ENCODE results near the gene FURIN.

Gene FURIN

DNA sequence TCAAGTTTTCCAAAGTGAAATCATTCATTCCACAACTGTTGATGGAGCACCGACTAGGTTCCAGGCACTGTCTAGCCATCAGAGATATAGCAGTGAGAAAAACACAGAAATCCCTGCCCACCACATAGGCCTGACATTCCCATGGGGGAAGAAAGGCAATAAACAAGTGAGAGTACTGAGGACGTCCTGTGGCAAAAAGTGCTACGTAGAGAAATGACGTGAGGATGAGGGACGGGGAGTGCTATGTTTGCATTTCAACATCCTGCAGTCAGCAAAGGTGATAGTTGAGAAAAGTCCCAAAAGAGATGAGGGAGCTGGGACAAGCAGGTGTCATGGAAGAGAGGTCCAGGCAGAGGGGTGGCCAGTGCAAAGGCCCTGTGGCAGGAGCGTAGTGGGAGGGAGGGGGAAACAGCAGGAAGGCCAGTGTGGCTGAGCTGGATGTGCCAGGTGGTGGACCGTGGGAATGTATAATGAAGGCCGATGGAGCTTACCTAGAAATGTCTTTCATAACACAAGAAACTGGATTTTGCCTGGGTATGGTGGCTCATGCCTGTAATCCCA is 10.4 kb upstream of the FURIN start:
- TF ChIP-seq, protein P1, sequence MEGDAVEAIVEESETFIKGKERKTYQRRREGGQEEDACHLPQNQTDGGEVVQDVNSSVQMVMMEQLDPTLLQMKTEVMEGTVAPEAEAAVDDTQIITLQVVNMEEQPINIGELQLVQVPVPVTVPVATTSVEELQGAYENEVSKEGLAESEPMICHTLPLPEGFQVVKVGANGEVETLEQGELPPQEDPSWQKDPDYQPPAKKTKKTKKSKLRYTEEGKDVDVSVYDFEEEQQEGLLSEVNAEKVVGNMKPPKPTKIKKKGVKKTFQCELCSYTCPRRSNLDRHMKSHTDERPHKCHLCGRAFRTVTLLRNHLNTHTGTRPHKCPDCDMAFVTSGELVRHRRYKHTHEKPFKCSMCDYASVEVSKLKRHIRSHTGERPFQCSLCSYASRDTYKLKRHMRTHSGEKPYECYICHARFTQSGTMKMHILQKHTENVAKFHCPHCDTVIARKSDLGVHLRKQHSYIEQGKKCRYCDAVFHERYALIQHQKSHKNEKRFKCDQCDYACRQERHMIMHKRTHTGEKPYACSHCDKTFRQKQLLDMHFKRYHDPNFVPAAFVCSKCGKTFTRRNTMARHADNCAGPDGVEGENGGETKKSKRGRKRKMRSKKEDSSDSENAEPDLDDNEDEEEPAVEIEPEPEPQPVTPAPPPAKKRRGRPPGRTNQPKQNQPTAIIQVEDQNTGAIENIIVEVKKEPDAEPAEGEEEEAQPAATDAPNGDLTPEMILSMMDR (IDR thresholded peaks at IDR 0.05; ENCODE audit: control insufficient read depth, insufficient read depth, low read depth, low read length, missing control alignments): no peak
- no peak for DNase-seq (ENCODE audit: low read depth)
- no peak overlapping the region for H3K4me3 ChIP-seq (ENCODE audit: control insufficient read depth, low read depth, low read length)

DNA sequence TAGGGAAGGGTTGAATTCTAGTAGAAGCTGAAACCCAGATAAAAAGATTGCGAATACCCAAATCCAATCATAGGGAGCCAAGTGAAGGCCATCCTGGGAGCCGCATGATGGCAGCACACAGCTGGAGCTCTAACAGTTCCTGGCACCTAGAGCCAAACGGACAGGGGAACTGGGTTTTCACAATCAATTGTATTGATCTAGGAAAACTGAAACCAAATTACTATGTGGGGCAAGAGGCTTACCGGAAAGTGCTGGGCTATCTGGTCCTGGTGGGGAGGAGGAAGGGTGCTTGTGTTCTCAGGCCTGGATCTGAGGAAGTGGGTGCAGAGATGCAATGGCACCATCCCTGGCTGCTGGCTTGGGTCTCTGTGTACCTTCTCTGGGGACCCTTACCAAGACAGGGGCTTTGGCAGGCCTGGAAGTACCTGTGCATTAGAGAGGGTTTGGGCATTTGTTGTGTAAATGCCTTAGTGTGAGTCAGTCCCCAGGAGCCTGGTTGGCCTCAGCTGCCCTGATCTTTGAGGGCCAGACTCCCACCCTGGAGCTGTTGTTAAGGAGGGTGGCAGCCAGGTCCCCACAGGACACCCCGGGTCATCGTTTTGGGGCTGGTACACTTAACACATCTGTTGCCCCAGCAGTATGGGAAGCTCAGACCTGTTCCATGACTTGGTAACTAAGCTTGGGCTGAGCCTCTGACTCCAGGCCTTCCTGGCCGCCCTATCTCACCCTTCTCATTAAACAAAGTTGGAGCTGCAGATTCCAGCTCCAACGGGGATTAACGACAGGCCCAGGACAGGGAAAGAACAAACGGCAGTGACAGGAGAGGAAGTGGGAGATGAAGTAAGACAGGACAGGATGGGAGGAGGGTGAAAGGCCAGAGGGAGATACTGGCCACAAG is 8.9 kb upstream of the FURIN start:
- TF ChIP-seq, protein P1 (IDR thresholded peaks at IDR 0.05; ENCODE audit: control insufficient read depth, insufficient read depth, low read depth, low read length, missing control alignments): no peak
- no peak overlapping the region for H3K4me3 ChIP-seq (ENCODE audit: control insufficient read depth, low read depth, low read length)
- no peak for DNase-seq (ENCODE audit: low read depth)

DNA sequence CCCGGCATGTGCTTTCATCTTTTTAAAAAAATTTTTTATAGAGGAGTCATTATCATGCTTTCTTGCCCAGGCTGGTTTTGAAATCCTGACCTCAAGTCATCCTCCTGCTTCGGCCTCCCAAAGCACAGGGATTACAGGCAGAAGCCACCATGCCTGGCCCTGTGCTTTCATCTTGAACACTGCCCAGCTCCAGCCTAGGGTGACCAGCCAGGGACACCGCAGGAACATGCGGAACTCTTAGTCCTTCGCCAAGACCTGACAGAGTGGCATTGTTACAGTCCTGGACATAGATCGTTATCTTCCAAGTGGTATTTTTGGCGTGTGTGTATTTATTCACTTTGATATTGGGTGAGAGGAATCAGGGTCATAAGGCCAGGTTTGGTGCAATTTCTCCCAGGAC is 7.9 kb upstream of the FURIN start:
- DNase-seq (ENCODE audit: low read depth): no peak
- no peak overlapping the region for H3K4me3 ChIP-seq (ENCODE audit: control insufficient read depth, low read depth, low read length)
- TF ChIP-seq, protein P1 (IDR thresholded peaks at IDR 0.05; ENCODE audit: control insufficient read depth, insufficient read depth, low read depth, low read length, missing control alignments): no peak

DNA sequence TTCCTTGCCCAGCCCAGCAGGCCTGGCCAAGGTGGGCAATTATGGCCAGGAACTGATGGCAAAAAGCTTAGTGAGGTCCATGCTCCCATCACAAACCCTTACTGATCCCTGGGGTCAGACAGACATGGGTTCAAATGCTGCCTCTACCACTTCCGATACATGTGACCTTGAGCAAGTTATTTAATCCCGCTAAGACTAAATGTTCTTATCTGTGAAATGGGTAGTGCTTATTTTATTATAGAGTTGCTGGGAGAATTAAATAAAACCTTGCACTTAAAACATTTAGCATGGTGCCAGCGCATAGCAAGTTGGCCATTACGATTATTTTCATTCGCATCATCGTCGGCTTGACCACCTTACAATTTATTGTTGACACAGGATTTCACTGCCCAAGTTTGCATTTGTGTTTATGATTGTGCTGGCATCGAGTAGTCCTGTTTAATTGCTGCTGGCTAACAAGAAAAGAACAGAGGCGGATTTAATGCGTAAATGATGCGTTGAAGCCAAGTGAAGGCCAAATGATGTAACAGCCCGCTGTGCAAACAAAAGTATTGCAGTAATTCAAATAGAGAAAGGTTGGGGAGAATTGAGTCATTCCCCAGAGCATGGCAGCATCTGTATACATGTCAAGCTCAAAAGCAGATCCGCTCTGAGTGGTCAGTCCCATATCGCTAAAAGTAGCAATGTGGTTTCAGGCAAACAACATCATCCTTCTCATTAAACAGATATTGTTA is 7.3 kb upstream of the FURIN start:
- no peak for DNase-seq (ENCODE audit: low read depth)

DNA sequence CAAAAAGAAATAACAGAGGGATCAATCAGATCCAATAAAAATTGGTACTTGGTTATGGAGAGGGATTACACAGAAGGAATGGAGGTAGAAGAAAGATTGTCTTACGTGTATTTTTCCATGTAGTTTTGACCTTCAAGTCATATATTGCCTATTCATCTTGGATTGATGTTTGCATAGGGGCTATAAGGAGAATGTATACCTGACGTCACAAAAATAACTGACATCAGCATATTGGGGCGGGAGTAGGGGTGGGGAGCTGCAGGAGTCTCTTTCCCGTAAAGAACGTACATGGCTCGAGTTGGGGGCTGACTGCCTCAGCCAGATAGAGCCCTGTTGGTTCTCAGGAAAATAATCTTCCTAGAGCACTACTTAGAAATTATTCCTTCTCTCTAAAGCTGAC is 5.9 kb upstream of the FURIN start:
- no peak for DNase-seq (ENCODE audit: low read depth)
- TF ChIP-seq, protein P1 (IDR thresholded peaks at IDR 0.05; ENCODE audit: control insufficient read depth, insufficient read depth, low read depth, low read length, missing control alignments): no peak
- H3K4me3 ChIP-seq (ENCODE audit: control insufficient read depth, low read depth, low read length): no peak overlapping the region

More for the DNA sequence above, 7.3 kb upstream of the FURIN start:
- TF ChIP-seq, protein P1 (IDR thresholded peaks at IDR 0.05; ENCODE audit: control insufficient read depth, insufficient read depth, low read depth, low read length, missing control alignments): no peak
- no peak overlapping the region for H3K4me3 ChIP-seq (ENCODE audit: control insufficient read depth, low read depth, low read length)

DNA sequence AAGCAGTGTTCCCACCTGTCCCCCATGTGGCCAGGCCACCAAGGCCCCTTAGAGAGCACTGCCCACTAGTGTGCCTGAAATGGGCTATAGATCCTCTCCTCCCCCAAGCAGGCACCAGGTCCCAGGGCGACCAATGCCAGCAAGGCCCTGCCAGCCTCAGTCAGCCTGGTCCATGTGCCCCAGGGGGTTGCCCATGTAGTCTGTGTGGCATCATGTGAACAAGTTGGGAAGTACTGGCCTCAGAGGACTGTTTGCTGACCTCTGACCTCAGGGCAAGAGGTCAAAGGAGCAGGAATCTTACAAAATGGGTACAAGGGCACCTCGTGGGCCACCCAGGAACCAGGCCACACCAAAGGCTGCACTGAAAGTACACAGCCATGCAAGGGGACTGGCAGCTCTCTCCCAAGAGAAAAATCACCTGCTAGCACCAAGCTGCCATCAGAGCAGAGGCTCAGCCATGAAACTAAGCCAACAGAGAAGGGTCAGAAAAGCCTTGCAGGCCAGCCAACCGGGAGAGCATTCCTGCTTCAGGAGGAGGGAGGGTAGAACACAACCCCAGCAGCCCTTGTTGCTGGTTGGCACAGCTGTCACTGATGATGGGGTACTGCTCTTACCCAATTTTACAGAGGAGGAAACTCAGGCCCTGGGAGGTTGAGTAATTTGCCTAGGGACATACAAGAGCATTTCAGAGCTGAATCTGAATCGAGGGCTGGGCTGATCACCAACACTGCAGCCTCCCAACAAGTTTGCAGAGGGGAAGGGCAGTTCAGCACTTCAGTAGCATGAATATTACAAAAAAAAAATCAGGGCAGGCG is 5.2 kb upstream of the FURIN start:
- TF ChIP-seq, protein P1 (IDR thresholded peaks at IDR 0.05; ENCODE audit: control insufficient read depth, insufficient read depth, low read depth, low read length, missing control alignments): no peak
- no peak overlapping the region for H3K4me3 ChIP-seq (ENCODE audit: control insufficient read depth, low read depth, low read length)
- peak; percentile 47 for DNase-seq (ENCODE audit: low read depth)

Data from AG09309 (cell line).